H1 (cell line): Measurements from ENCODE around the gene ARHGEF1. TPM values are rescaled to one million over a fixed set of nuclear protein-coding genes. Genes with fewer than 3 reads are reported as not detected.

ENCODE experiments used
- CHD2 ChIP-seq: IDR thresholded peaks from 2 replicates; pipeline ENCODE4 v1.6.1; 2012; ENCODE audit warnings: low read length, improper control_type of control experiment
- CHD7 ChIP-seq: fragments of 300-600 bp; sonication (generic); IDR thresholded peaks from 2 replicates; pipeline ENCODE4 v1.7.1; 2012; ENCODE audit warnings: low read length, moderate library complexity, mild to moderate bottlenecking, inconsistent platforms; ENCODE audit not compliant: insufficient replicate concordance
- FOSL1 ChIP-seq: IDR thresholded peaks from 2 replicates; pipeline ENCODE4 v1.6.1; 2011; ENCODE audit warnings: mild to moderate bottlenecking, low read depth, low read length, moderate library complexity; ENCODE audit not compliant: insufficient read depth
- polyA plus RNA-seq, 7 experiments: library from polyadenylated mRNA; depleted of rRNA in 3 of 7; stranded (reverse) in 5 of 7; unstranded in 2 of 7; fragments of >200 nt in 5 of 7; fragments of 200-250 nt in 2 of 7; gene quantifications; 1 replicate in 5 of 7; 2 replicates in 1 of 7; 4 replicates in 1 of 7; pipeline versions ENCODE4 v1.2.1 to v1.2.3, GENCODE V29; 2011 to 2013; ENCODE audit warnings: missing spikeins in 2 of 7, mixed read lengths in 2 of 7
- total RNA-seq: library from RNA; stranded (reverse); fragmentation: NEBNext Ultra II Directional; extraction: Animal tissue kit (Norgen Biotek cat#: 25700); gene quantifications from 2 replicates; pipeline ENCODE4 v1.2.1, GENCODE V29; 2021

Gene ARHGEF1
- total and polyA plus RNA-seq, 2 of the 8 experiments (the other 6 are each of a cell fraction or from before 2014, with no cell fraction given), result 23.0 to 49.0 TPM

GRCh38 chr19:41868989-41869300, 14.0 kb upstream of the ARHGEF1 start (continued):
- TF ChIP-seq CHD7 (no peak), CHD2 (no peak), FOSL1 (no peak)
